Neural progenitor cell (in vitro differentiated cells): ENCODE results near the gene CC2D2B. TPM values are rescaled to one million over a fixed set of nuclear protein-coding genes. Genes with fewer than 3 reads are reported as not detected.

ENCODE experiments used
- DNase-seq: peaks from one replicate; pipeline ENCODE4 v3.0.0-alpha.2; 2016; ENCODE audit warnings: low spot score
- H2AFZ ChIP-seq: fragments of 200-600 bp; sonication (generic); replicated peaks from 2 replicates; pipeline ENCODE4 v1.6.1; 2016; ENCODE audit warnings: antibody characterized with exemption
- H3F3A ChIP-seq: fragments of 200-600 bp; sonication (generic); 2 replicates; pipeline ENCODE4 v1.6.1; 2016; ENCODE audit warnings: antibody characterized with exemption, low read depth
- H3K27ac ChIP-seq: fragments of 200-600 bp; sonication (generic); 2 replicates; pipeline ENCODE4 v1.5.1; 2016; ENCODE audit warnings: mild to moderate bottlenecking
- H3K27me3 ChIP-seq: fragments of 200-600 bp; sonication (generic); 2 replicates; pipeline ENCODE4 v1.6.1; 2016; ENCODE audit warnings: mild to moderate bottlenecking, moderate library complexity
- H3K36me3 ChIP-seq: fragments of 200-600 bp; sonication (generic); 2 replicates; pipeline ENCODE4 v1.5.1; 2016
- H3K4me1 ChIP-seq: fragments of 200-600 bp; sonication (generic); 2 replicates; pipeline ENCODE4 v1.6.1; 2016; ENCODE audit warnings: mixed run types
- H3K4me2 ChIP-seq: fragments of 200-600 bp; sonication (generic); 2 replicates; pipeline ENCODE4 v1.6.1; 2016
- H3K4me3 ChIP-seq: fragments of 200-600 bp; sonication (generic); 2 replicates; pipeline ENCODE4 v1.5.1; 2016
- H3K79me2 ChIP-seq: fragments of 200-600 bp; sonication (generic); 2 replicates; pipeline ENCODE4 v1.6.1; 2016; ENCODE audit warnings: low read depth
- H3K9ac ChIP-seq: fragments of 200-600 bp; sonication (generic); 2 replicates; pipeline ENCODE4 v1.6.1; 2016
- H3K9me3 ChIP-seq: fragments of 200-600 bp; sonication (generic); 2 replicates; pipeline ENCODE4 v1.5.1; 2016; ENCODE audit warnings: low read depth
- H4K20me1 ChIP-seq: fragments of 200-600 bp; sonication (generic); 2 replicates; pipeline ENCODE4 v1.6.1; 2016; ENCODE audit warnings: low read depth
- H3K27ac Mint-ChIP-seq: 3 replicates; pipeline ENCODE4 v1.8.0; 2021; ENCODE audit warnings: mixed read lengths
- H3K27me3 Mint-ChIP-seq: 2 replicates; pipeline ENCODE4 v1.8.0; 2022; ENCODE audit warnings: low read depth, mild to moderate bottlenecking, inconsistent platforms, moderate library complexity, mixed read lengths; ENCODE audit not compliant: insufficient read depth
- H3K36me3 Mint-ChIP-seq: 3 replicates; pipeline ENCODE4 v1.8.0; 2021; ENCODE audit warnings: mixed read lengths
- H3K4me1 Mint-ChIP-seq: 3 replicates; pipeline ENCODE4 v1.8.0; 2021; ENCODE audit warnings: mixed read lengths
- H3K4me3 Mint-ChIP-seq: 3 replicates; pipeline ENCODE4 v1.8.0; 2021; ENCODE audit warnings: mild to moderate bottlenecking, moderate library complexity, mixed read lengths
- H3K9me3 Mint-ChIP-seq: 3 replicates; pipeline ENCODE4 v1.8.0; 2020; ENCODE audit warnings: mixed read lengths
- EZH2 ChIP-seq: fragments of 200-600 bp; sonication (generic); IDR thresholded peaks from 2 replicates; pipeline ENCODE4 v1.6.1; 2017; ENCODE audit warnings: antibody characterized with exemption, mild to moderate bottlenecking, moderate library complexity
- EZH2phosphoT487 ChIP-seq: fragments of 200-600 bp; sonication (generic); IDR thresholded peaks from 2 replicates; pipeline ENCODE4 v1.6.1; 2017; ENCODE audit warnings: antibody characterized with exemption
- total RNA-seq: library from RNA; depleted of rRNA; stranded (reverse); fragments of >200 nt; gene quantifications from 2 replicates; pipeline ENCODE4 v1.2.3, GENCODE V29; 2015; ENCODE audit warnings: low replicate concordance
- TF ChIP-seq, protein P1 (sequence below): fragments of 200-600 bp; sonication (generic); IDR thresholded peaks from 2 replicates; pipeline ENCODE4 v1.5.1; 2017; ENCODE audit warnings: antibody characterized with exemption, mild to moderate bottlenecking

Gene CC2D2B
- total RNA-seq, 1 donor from 2014 or later, result 0.37 TPM

- Histone ChIP-seq H3K79me2 (no peaks in the 10 kb centered on the region), H2AFZ (no peak overlapping the region), H3K36me3 (no peaks in the 10 kb centered on the region), H3K9me3 (no peaks in the 10 kb centered on the region), H3K27ac (no peak overlapping the region), H3F3A (no peaks in the 10 kb centered on the region), H4K20me1 (no peaks in the 10 kb centered on the region), H3K9ac (no peak overlapping the region), H3K4me1 (no peaks in the 10 kb centered on the region), H3K4me3 (no peak overlapping the region), H3K4me2 (no peak overlapping the region), H3K27me3 (no peaks in the 10 kb centered on the region)
- H3K27me3 Mint-ChIP-seq, result peaks cover 6% of the 10 kb centered on the region
- H3K4me3 Mint-ChIP-seq, result no peak overlapping the region
- H3K4me1 Mint-ChIP-seq, result no peaks in the 10 kb centered on the region
- H3K9me3 Mint-ChIP-seq, result peaks cover 2% of the 10 kb centered on the region
- H3K27ac Mint-ChIP-seq, result no peak overlapping the region
- TF ChIP-seq EZH2phosphoT487 (no peak), EZH2 (no peak)
- DNase-seq, result no peak
- no peaks in the 10 kb centered on the region for H3K36me3 Mint-ChIP-seq
These were observed 17.3 kb downstream of the CC2D2B start for GRCh38 chr10:95925033-95925432.

- H3K9me3 ChIP-seq, result peaks cover 3% of the 10 kb centered on the region
- Mint-ChIP-seq H3K27me3 (peaks cover 2% of the 10 kb centered on the region), H3K27ac (no peak overlapping the region), H3K9me3 (peaks cover 22% of the 10 kb centered on the region), H3K4me1 (no peaks in the 10 kb centered on the region), H3K4me3 (no peak overlapping the region), H3K36me3 (no peaks in the 10 kb centered on the region)
- no peaks in the 10 kb centered on the region for H3F3A ChIP-seq
- H3K4me2 ChIP-seq, result no peak overlapping the region
- no peaks in the 10 kb centered on the region for H3K79me2 ChIP-seq
- no peaks in the 10 kb centered on the region for H4K20me1 ChIP-seq
- H3K9ac ChIP-seq, result no peak overlapping the region
- no peak overlapping the region for H3K4me3 ChIP-seq
- TF ChIP-seq EZH2phosphoT487 (no peak), EZH2 (no peak)
- TF ChIP-seq, protein P1, sequence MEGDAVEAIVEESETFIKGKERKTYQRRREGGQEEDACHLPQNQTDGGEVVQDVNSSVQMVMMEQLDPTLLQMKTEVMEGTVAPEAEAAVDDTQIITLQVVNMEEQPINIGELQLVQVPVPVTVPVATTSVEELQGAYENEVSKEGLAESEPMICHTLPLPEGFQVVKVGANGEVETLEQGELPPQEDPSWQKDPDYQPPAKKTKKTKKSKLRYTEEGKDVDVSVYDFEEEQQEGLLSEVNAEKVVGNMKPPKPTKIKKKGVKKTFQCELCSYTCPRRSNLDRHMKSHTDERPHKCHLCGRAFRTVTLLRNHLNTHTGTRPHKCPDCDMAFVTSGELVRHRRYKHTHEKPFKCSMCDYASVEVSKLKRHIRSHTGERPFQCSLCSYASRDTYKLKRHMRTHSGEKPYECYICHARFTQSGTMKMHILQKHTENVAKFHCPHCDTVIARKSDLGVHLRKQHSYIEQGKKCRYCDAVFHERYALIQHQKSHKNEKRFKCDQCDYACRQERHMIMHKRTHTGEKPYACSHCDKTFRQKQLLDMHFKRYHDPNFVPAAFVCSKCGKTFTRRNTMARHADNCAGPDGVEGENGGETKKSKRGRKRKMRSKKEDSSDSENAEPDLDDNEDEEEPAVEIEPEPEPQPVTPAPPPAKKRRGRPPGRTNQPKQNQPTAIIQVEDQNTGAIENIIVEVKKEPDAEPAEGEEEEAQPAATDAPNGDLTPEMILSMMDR, result no peak
- no peak overlapping the region for H2AFZ ChIP-seq
- H3K27me3 ChIP-seq, result no peaks in the 10 kb centered on the region
- no peak for DNase-seq
- no peaks in the 10 kb centered on the region for H3K4me1 ChIP-seq
- H3K36me3 ChIP-seq, result no peaks in the 10 kb centered on the region
- H3K27ac ChIP-seq, result no peak overlapping the region
These were observed 27.7 kb downstream of the CC2D2B start for GRCh38 chr10:95935429-95935828.

DNA sequence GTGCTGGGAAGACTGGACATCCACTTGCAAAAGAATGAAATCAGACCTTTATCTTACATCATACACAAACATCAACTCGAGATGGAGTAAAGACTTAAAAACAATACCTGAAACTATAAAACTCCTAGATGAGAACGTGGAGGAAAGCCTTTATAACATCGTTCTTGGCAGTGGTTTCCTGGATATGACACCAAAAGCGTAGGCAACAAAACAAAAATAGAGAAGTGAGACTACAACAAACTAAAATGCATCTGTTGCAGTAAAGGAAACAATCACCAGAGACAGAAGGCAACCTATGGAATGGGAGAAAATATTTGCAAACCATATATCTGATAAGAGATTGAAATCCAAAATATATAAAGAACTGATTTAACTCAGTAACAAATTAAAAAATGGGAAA lies 33.3 kb downstream of the CC2D2B start:
- no peak overlapping the region for H3K4me2 ChIP-seq
- H3K9me3 ChIP-seq, result peaks cover 8% of the 10 kb centered on the region
- no peak overlapping the region for H3K4me3 ChIP-seq
- no peak overlapping the region for H3K4me3 Mint-ChIP-seq
- H3K27me3 ChIP-seq, result no peaks in the 10 kb centered on the region
- no peak for DNase-seq
- no peak overlapping the region for H3K27ac ChIP-seq
- H2AFZ ChIP-seq, result no peak overlapping the region
- H3K9ac ChIP-seq, result no peak overlapping the region
- H3K4me1 Mint-ChIP-seq, result no peaks in the 10 kb centered on the region
- H3K9me3 Mint-ChIP-seq, result peaks cover 5% of the 10 kb centered on the region
- TF ChIP-seq, protein P1, result no peak
- TF ChIP-seq EZH2phosphoT487 (no peak), EZH2 (no peak)
- no peaks in the 10 kb centered on the region for H3K4me1 ChIP-seq
- H4K20me1 ChIP-seq, result no peaks in the 10 kb centered on the region
- H3K27me3 Mint-ChIP-seq, result no peaks in the 10 kb centered on the region
- no peak overlapping the region for H3K27ac Mint-ChIP-seq
- H3K36me3 ChIP-seq, result no peaks in the 10 kb centered on the region
- H3F3A ChIP-seq, result no peaks in the 10 kb centered on the region
- no peaks in the 10 kb centered on the region for H3K36me3 Mint-ChIP-seq
- no peaks in the 10 kb centered on the region for H3K79me2 ChIP-seq

- H3K9ac ChIP-seq, result no peak overlapping the region
These were observed 55.6 kb downstream of the CC2D2B start for GRCh38 chr10:95963202-95963990.

More at GRCh38 chr10:95963202-95963990, 55.6 kb downstream of the CC2D2B start:
- Histone ChIP-seq H4K20me1 (no peaks in the 10 kb centered on the region), H3K27me3 (no peaks in the 10 kb centered on the region), H3K4me3 (no peak overlapping the region), H3F3A (no peaks in the 10 kb centered on the region), H3K9me3 (no peaks in the 10 kb centered on the region), H3K4me1 (no peaks in the 10 kb centered on the region), H3K27ac (no peak overlapping the region), H3K79me2 (no peaks in the 10 kb centered on the region), H2AFZ (no peak overlapping the region), H3K36me3 (no peaks in the 10 kb centered on the region), H3K4me2 (no peak overlapping the region)
- H3K27ac Mint-ChIP-seq, result no peak overlapping the region
- peaks cover 10% of the 10 kb centered on the region for H3K9me3 Mint-ChIP-seq
- TF ChIP-seq, protein P1, result no peak
- TF ChIP-seq EZH2phosphoT487 (no peak), EZH2 (no peak)
- no peak overlapping the region for H3K4me3 Mint-ChIP-seq
- no peaks in the 10 kb centered on the region for H3K4me1 Mint-ChIP-seq
- no peaks in the 10 kb centered on the region for H3K36me3 Mint-ChIP-seq
- peaks cover 2% of the 10 kb centered on the region for H3K27me3 Mint-ChIP-seq
- DNase-seq, result no peak
